OCI-M2 (cell line): ENCODE data around the gene PGAP2.
A peak's percentile ranks its signal among the peaks of the same experiment; 100 is the strongest.
"Not testable (repeated sequence)": the region's sequence is repeated elsewhere in the genome, so short reads cannot be mapped to it uniquely, and the experiment has no call there.

Experiments
- DNase-seq: peaks from one replicate; lab custom pipeline; 2025; ENCODE audit not compliant: unreplicated experiment; lab: John Stamatoyannopoulos, UW

PGAP2 gene

GRCh38 chr11:3807909-3808860, at the start of gene PGAP2:
Gene PGAP2 (plus strand): TSS chr11:3808560. CDS start chr11:3811260, 2,700 bp downstream.
- DNase-seq, result peak; percentile 43

GRCh38 chr11:3764266-3764665, 44.1 kb upstream of the PGAP2 start:
- DNase-seq, result no peak

- not testable (repeated sequence) for DNase-seq
These were observed 41.5 kb upstream of the PGAP2 start for GRCh38 chr11:3766836-3767235.

GRCh38 chr11:3767536-3767935, 40.8 kb upstream of the PGAP2 start:
- no peak for DNase-seq

- no peak for DNase-seq
These were observed 35.2 kb upstream of the PGAP2 start for GRCh38 chr11:3773180-3773579.

GRCh38 chr11:3775736-3776406, 32.5 kb upstream of the PGAP2 start:
- no peak for DNase-seq

GRCh38 chr11:3781423-3781822, 26.9 kb upstream of the PGAP2 start:
- no peak for DNase-seq

- no peak for DNase-seq
These were observed 25.4 kb upstream of the PGAP2 start for GRCh38 chr11:3782963-3783362.

GRCh38 chr11:3783611-3784010, 24.7 kb upstream of the PGAP2 start:
- DNase-seq, result no peak

GRCh38 chr11:3786781-3787428, 21.5 kb upstream of the PGAP2 start:
- DNase-seq, result no peak

- not testable (repeated sequence) for DNase-seq
These were observed 14.0 kb upstream of the PGAP2 start for GRCh38 chr11:3794387-3794786.

GRCh38 chr11:3795131-3796001, 13.0 kb upstream of the PGAP2 start:
- DNase-seq, result no peak

GRCh38 chr11:3796002-3796311, 12.4 kb upstream of the PGAP2 start:
- DNase-seq, result no peak

GRCh38 chr11:3796346-3796745, 12.0 kb upstream of the PGAP2 start:
- no peak for DNase-seq

- no peak for DNase-seq
These were observed 11.5 kb upstream of the PGAP2 start for GRCh38 chr11:3796801-3797328.

- peak; percentile 94 for DNase-seq
These were observed 10.8 kb upstream of the PGAP2 start, which contains the start of gene NUP98 for GRCh38 chr11:3797329-3798090. Gene NUP98 (minus strand): TSS chr11:3797554. CDS start chr11:3782117, 15,437 bp downstream.

GRCh38 chr11:3799143-3799542, 9.2 kb upstream of the PGAP2 start:
- DNase-seq, result no peak

GRCh38 chr11:3799873-3800272, 8.5 kb upstream of the PGAP2 start:
- no peak for DNase-seq

GRCh38 chr11:3802011-3802790, 6.2 kb upstream of the PGAP2 start:
- no peak for DNase-seq
